Endothelial cell (in vitro differentiated cells): ENCODE measurements around the gene CACNA1C. TPM values are rescaled to one million over a fixed set of nuclear protein-coding genes. Genes with fewer than 3 reads are reported as not detected.

Experiments
- DNase-seq: peaks from one replicate; pipeline ENCODE4 v3.0.0; 2021; ENCODE audit warnings: low spot score
- H3K27ac Mint-ChIP-seq: one replicate; pipeline ENCODE4 v1.8.0; 2021; ENCODE audit warnings: mixed read lengths, inconsistent platforms; ENCODE audit not compliant: unreplicated experiment
- H3K27me3 Mint-ChIP-seq: one replicate; pipeline ENCODE4 v1.8.0; 2021; ENCODE audit warnings: mild to moderate bottlenecking, moderate library complexity, mixed read lengths, inconsistent platforms; ENCODE audit not compliant: unreplicated experiment
- H3K36me3 Mint-ChIP-seq: one replicate; pipeline ENCODE4 v1.8.0; 2021; ENCODE audit warnings: mild to moderate bottlenecking, low read depth, mixed read lengths, inconsistent platforms; ENCODE audit not compliant: unreplicated experiment
- H3K4me1 Mint-ChIP-seq: one replicate; pipeline ENCODE4 v1.8.0; 2021; ENCODE audit warnings: mild to moderate bottlenecking, mixed read lengths, inconsistent platforms; ENCODE audit not compliant: unreplicated experiment
- H3K4me3 Mint-ChIP-seq: one replicate; pipeline ENCODE4 v1.8.0; 2021; ENCODE audit warnings: mild to moderate bottlenecking, mixed read lengths, inconsistent platforms; ENCODE audit not compliant: unreplicated experiment
- H3K9me3 Mint-ChIP-seq: one replicate; pipeline ENCODE4 v1.8.0; 2021; ENCODE audit warnings: mixed read lengths, inconsistent platforms; ENCODE audit not compliant: unreplicated experiment
- total RNA-seq: library from RNA; stranded (reverse); fragmentation: NEBNext Ultra II Directional; extraction: Animal tissue kit (Norgen Biotek cat#: 25700); gene quantifications from one replicate; pipeline ENCODE4 v1.2.1, GENCODE V29; 2021; ENCODE audit not compliant: unreplicated experiment
- TF ChIP-seq, protein P1 (sequence below): fragments of 200-600 bp; sonication (generic); IDR thresholded peaks from one replicate; pipeline ENCODE4 v1.5.0; 2021; ENCODE audit warnings: antibody characterized with exemption; ENCODE audit not compliant: unreplicated experiment

CACNA1C gene
- total RNA-seq, 1 donor from 2014 or later = 11.1 TPM

GRCh38 chr12:2344476-2344875 lies 291.7 kb downstream of the CACNA1C start:
- H3K27ac Mint-ChIP-seq = no peak overlapping the region

GRCh38 chr12:2344885-2345284 lies 292.1 kb downstream of the CACNA1C start:
- no peaks in the 10 kb centered on the region for H3K9me3 Mint-ChIP-seq
- no peaks in the 10 kb centered on the region for H3K36me3 Mint-ChIP-seq
- peaks cover 15% of the 10 kb centered on the region for H3K4me1 Mint-ChIP-seq
- no peak overlapping the region for H3K4me3 Mint-ChIP-seq
- DNase-seq = no peak
- TF ChIP-seq, protein P1, sequence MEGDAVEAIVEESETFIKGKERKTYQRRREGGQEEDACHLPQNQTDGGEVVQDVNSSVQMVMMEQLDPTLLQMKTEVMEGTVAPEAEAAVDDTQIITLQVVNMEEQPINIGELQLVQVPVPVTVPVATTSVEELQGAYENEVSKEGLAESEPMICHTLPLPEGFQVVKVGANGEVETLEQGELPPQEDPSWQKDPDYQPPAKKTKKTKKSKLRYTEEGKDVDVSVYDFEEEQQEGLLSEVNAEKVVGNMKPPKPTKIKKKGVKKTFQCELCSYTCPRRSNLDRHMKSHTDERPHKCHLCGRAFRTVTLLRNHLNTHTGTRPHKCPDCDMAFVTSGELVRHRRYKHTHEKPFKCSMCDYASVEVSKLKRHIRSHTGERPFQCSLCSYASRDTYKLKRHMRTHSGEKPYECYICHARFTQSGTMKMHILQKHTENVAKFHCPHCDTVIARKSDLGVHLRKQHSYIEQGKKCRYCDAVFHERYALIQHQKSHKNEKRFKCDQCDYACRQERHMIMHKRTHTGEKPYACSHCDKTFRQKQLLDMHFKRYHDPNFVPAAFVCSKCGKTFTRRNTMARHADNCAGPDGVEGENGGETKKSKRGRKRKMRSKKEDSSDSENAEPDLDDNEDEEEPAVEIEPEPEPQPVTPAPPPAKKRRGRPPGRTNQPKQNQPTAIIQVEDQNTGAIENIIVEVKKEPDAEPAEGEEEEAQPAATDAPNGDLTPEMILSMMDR = no peak
- no peak overlapping the region for H3K27ac Mint-ChIP-seq
- no peaks in the 10 kb centered on the region for H3K27me3 Mint-ChIP-seq

More at GRCh38 chr12:2344476-2344875, 291.7 kb downstream of the CACNA1C start:
- H3K4me1 Mint-ChIP-seq = peaks cover 15% of the 10 kb centered on the region
- H3K9me3 Mint-ChIP-seq = no peaks in the 10 kb centered on the region
- H3K27me3 Mint-ChIP-seq = no peaks in the 10 kb centered on the region
- H3K36me3 Mint-ChIP-seq = no peaks in the 10 kb centered on the region
- TF ChIP-seq, protein P1 = no peak
- H3K4me3 Mint-ChIP-seq = no peak overlapping the region
- DNase-seq = no peak

DNA sequence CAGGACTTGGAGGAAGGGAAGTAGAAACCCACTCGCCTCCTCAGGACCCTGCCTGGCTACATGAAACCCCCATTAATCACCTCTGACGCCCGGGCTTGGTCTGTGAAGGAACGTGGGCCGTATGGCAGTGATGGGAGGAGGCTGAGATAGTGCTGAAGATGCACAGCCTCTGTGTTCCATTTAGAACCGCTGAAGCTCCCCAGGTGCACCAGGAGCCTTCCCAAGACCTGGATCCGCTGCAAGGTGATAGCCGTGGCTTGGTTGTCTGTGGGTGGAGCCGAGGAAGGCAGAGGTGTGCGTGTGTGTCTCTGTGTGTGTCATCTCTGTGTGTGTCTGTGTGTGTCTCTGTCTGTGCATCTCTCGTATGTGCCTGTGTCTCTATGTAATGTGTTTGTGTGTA lies 293.1 kb downstream of the CACNA1C start:
- TF ChIP-seq, protein P1 = no peak
- H3K4me3 Mint-ChIP-seq = no peak overlapping the region
- H3K27me3 Mint-ChIP-seq = no peaks in the 10 kb centered on the region
- no peaks in the 10 kb centered on the region for H3K36me3 Mint-ChIP-seq
- no peak overlapping the region for H3K27ac Mint-ChIP-seq
- peaks cover 15% of the 10 kb centered on the region for H3K4me1 Mint-ChIP-seq
- DNase-seq = no peak
- no peaks in the 10 kb centered on the region for H3K9me3 Mint-ChIP-seq

DNA sequence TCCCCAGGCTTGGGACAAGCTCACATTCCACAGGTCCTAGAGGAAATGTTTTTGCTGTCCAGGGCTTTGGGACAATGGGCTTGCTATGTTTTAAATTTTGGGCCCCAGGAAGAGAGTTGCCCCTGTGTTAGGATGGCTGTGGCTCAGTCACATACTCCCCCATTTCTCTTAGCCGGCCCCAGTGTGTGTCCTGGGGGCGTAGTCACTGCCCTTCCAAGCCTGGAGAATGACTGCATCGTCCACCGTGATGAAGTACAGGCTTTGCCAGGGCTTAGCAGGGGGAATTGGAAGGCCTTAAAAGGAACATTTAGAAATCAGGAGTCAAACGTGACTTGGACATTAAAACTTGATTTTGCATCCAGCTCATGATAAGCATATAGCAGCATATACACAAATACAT lies 293.6 kb downstream of the CACNA1C start:
- DNase-seq = no peak
- H3K4me3 Mint-ChIP-seq = no peak overlapping the region
- H3K9me3 Mint-ChIP-seq = no peaks in the 10 kb centered on the region
- H3K27me3 Mint-ChIP-seq = no peaks in the 10 kb centered on the region
- TF ChIP-seq, protein P1 = no peak
- peaks cover 15% of the 10 kb centered on the region for H3K4me1 Mint-ChIP-seq
- H3K27ac Mint-ChIP-seq = no peak overlapping the region
- H3K36me3 Mint-ChIP-seq = no peaks in the 10 kb centered on the region

DNA sequence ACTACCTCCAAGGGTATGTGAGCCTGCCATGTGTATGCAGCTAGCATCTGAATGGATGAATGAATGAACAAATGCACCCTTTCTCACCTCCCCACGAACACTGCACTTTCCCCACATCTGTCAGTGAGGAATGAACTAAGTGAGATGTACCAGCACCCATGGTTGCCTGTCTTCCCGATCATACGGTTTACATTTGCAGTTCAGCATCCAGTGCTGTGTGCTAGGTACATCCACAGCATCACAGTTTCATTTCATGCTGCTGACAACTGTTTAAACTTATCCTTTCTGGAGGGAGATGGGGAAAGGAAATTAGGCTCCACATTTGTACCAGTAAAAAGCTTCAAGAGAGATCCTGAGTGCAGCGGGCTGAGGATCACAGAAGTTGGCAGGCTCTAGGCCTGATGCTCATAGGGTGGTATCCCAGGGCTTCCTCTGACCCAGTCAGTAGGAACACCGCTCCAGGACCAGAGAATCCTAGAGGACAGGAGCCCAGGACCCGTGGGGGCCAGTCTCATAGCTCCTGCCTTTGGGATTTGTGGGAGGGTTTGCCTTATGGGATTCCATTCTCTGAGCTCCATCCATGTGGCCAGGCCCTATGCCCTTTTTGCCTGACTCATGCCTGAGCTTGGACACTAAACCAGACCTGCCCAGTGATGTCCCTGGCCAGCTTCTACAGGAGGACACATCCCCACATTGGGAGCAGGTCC lies 294.5 kb downstream of the CACNA1C start:
- H3K9me3 Mint-ChIP-seq = no peaks in the 10 kb centered on the region
- TF ChIP-seq, protein P1 = no peak
- H3K4me3 Mint-ChIP-seq = no peak overlapping the region
- H3K27me3 Mint-ChIP-seq = no peaks in the 10 kb centered on the region
- no peak overlapping the region for H3K27ac Mint-ChIP-seq
- no peak for DNase-seq
- H3K36me3 Mint-ChIP-seq = no peaks in the 10 kb centered on the region
- peaks cover 15% of the 10 kb centered on the region for H3K4me1 Mint-ChIP-seq
